Activated CD8-positive, alpha-beta memory T cell treated with anti-CD3 and anti-CD28 coated beads, Interleukin-2, amount 10 ng/mL, durations not matched to agents 7 days and 5 days (primary cell): ENCODE measurements around the gene RHOF. TPM values are rescaled to one million over a fixed set of nuclear protein-coding genes. Genes with fewer than 3 reads are reported as not detected.
"Not testable (repeated sequence)": the region's sequence is repeated elsewhere in the genome, so short reads cannot be mapped to it uniquely, and the experiment has no call there.

Source experiments
- ATAC-seq: fragments of 150-1000 bp; cut with Tn5 transposase; one replicate; pipeline ENCODE4 v1.10.0; 2021; ENCODE audit warnings: moderate library complexity
- CTCF ChIA-PET: fragments of 350-600 bp; sonication (Branson Sonifier 250); formaldehyde crosslinking; loops from one replicate; lab custom pipeline; 2021; ENCODE audit warnings: antibody characterized with exemption; lab: Charles Lee
- DNase-seq: peaks from one replicate; pipeline ENCODE4 v3.0.0-alpha.2; 2020
- H3K27ac Mint-ChIP-seq: one replicate; pipeline ENCODE4 v1.8.0; 2021; ENCODE audit warnings: mild to moderate bottlenecking, mixed read lengths
- H3K27me3 Mint-ChIP-seq: one replicate; pipeline ENCODE4 v1.8.0; 2021; ENCODE audit warnings: mixed read lengths
- H3K36me3 Mint-ChIP-seq: one replicate; pipeline ENCODE4 v1.8.0; 2021; ENCODE audit warnings: mild to moderate bottlenecking, mixed read lengths
- H3K4me1 Mint-ChIP-seq: one replicate; pipeline ENCODE4 v1.8.0; 2021; ENCODE audit warnings: mixed read lengths
- H3K4me3 Mint-ChIP-seq: one replicate; pipeline ENCODE4 v1.8.0; 2021; ENCODE audit warnings: mild to moderate bottlenecking, moderate library complexity, mixed read lengths
- H3K9me3 Mint-ChIP-seq: one replicate; pipeline ENCODE4 v1.8.0; 2022; ENCODE audit warnings: low read depth, mixed read lengths
- total RNA-seq, 2 experiments: library from RNA; stranded (reverse); gene quantifications; one replicate each; pipeline ENCODE4 v1.2.3, GENCODE V29; 2021

The RHOF gene
- total RNA-seq, 2 experiments from 2014 or later, result 114 to 137 TPM

- CTCF ChIA-PET, result interaction anchor here (0.6 to 45.4 kb wide), 4 partner anchors 28 to 71 kb away, joined by 3 to 1678 read pairs (median 6); partner anchors contain the start of genes RHOF and SETD1B
- H3K4me3 Mint-ChIP-seq, result no peak overlapping the region
- ATAC-seq, result no peak
- H3K36me3 Mint-ChIP-seq, result no peaks in the 10 kb centered on the region
- DNase-seq, result no peak
- H3K4me1 Mint-ChIP-seq, result peaks cover 8% of the 10 kb centered on the region
- H3K9me3 Mint-ChIP-seq, result no peaks in the 10 kb centered on the region
- no peaks in the 10 kb centered on the region for H3K27me3 Mint-ChIP-seq
- no peak overlapping the region for H3K27ac Mint-ChIP-seq
Measured at GRCh38 chr12:121769297-121769830, 24.1 kb downstream of the RHOF start.

GRCh38 chr12:121767525-121768016 is 25.9 kb downstream of the RHOF start:
- no peak for ATAC-seq
- Mint-ChIP-seq H3K27ac (no peak overlapping the region), H3K9me3 (no peaks in the 10 kb centered on the region), H3K4me1 (peaks cover 1% of the 10 kb centered on the region), H3K36me3 (no peaks in the 10 kb centered on the region), H3K27me3 (no peaks in the 10 kb centered on the region), H3K4me3 (no peak overlapping the region)
- CTCF ChIA-PET, result interaction anchor here (1.4 to 45.4 kb wide), 2 partner anchors 10 to 30 kb away, joined by 3 to 1678 read pairs; partner anchors contain the start of genes RHOF and SETD1B
- DNase-seq, result no peak

- no peak overlapping the region for H3K4me3 Mint-ChIP-seq
Measured at GRCh38 chr12:121766290-121767039, 27.0 kb downstream of the RHOF start.

DNA sequence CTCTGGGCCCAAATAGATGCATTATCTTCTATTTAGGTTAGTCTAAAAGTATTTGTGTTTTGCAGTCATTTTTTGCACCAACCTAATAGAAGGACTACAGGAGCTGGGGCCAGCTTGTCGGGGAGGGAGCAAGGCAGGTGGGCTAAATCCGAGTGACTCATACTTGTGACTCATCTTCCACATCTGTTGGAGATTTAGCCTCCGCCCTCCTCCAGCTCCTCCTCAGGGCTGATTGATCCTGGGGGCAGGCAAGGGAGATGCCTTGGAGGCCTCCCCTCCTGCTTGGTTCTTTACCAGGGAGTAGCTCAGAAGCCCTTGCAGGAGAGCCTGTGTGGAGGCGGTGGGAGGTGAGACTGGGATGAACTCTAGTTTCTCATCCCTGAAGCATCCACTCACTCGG is 27.9 kb downstream of the RHOF start:
- ATAC-seq (no peak), DNase-seq (no peak)
- H3K27me3 Mint-ChIP-seq, result no peaks in the 10 kb centered on the region
- CTCF ChIA-PET, result interaction anchor here (0.9 to 45.4 kb wide), 3 partner anchors 10 to 68 kb away, joined by 3 to 1678 read pairs (median 5); partner anchors contain the start of genes RHOF and SETD1B
- H3K9me3 Mint-ChIP-seq, result no peaks in the 10 kb centered on the region
- no peak overlapping the region for H3K4me3 Mint-ChIP-seq
- H3K4me1 Mint-ChIP-seq, result no peaks in the 10 kb centered on the region
- no peak overlapping the region for H3K27ac Mint-ChIP-seq
- no peaks in the 10 kb centered on the region for H3K36me3 Mint-ChIP-seq

More at GRCh38 chr12:121766290-121767039, 27.0 kb downstream of the RHOF start:
- Mint-ChIP-seq H3K36me3 (no peaks in the 10 kb centered on the region), H3K9me3 (no peaks in the 10 kb centered on the region), H3K4me1 (no peaks in the 10 kb centered on the region), H3K27ac (no peak overlapping the region), H3K27me3 (no peaks in the 10 kb centered on the region)
- DNase-seq (no peak), ATAC-seq (no peak)
- CTCF ChIA-PET, result interaction anchor here (0.5 to 45.4 kb wide), 4 partner anchors 9 to 135 kb away, joined by 3 to 1678 read pairs (median 3); partner anchors contain the start of genes RHOF and SETD1B

DNA sequence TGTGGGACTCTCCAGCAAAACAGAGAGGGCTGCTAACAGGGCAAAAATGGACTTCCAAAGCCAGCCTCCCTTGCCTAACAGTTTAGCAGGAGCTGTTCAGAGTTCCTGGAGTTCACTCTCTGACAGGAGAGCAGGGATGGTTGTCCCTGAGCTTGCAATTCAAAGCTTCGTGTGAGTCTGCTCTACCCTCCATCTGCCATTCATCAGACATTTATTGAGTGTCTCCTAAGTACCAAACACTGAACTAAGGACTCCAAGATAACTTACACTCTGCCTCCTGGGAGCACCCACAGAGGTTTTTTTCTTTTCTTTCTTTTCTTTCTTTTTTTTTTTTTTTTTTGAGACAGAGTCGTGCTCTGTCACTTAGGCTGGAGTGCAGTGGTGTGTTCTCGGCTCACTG is 28.7 kb downstream of the RHOF start:
- no peaks in the 10 kb centered on the region for H3K9me3 Mint-ChIP-seq
- ATAC-seq (no peak), DNase-seq (no peak)
- H3K4me1 Mint-ChIP-seq, result no peaks in the 10 kb centered on the region
- H3K4me3 Mint-ChIP-seq, result no peak overlapping the region
- H3K27ac Mint-ChIP-seq, result no peak overlapping the region
- no peaks in the 10 kb centered on the region for H3K36me3 Mint-ChIP-seq
- CTCF ChIA-PET, result interaction anchor here (0.9 to 45.4 kb wide), 3 partner anchors 10 to 33 kb away, joined by 3 to 1678 read pairs (median 3); partner anchors contain the start of genes RHOF and SETD1B
- no peaks in the 10 kb centered on the region for H3K27me3 Mint-ChIP-seq

GRCh38 chr12:121762269-121762668 is 31.2 kb downstream of the RHOF start:
- ATAC-seq, result no peak
- H3K27me3 Mint-ChIP-seq, result no peaks in the 10 kb centered on the region
- CTCF ChIA-PET, result interaction anchor here (45.4 kb wide), 1 partner anchor 35 kb away, joined by 1678 read pairs; the partner anchor contains the start of genes RHOF and SETD1B
- H3K36me3 Mint-ChIP-seq, result no peaks in the 10 kb centered on the region
- H3K4me3 Mint-ChIP-seq, result no peak overlapping the region
- no peak overlapping the region for H3K27ac Mint-ChIP-seq
- H3K9me3 Mint-ChIP-seq, result no peaks in the 10 kb centered on the region
- DNase-seq, result no peak
- H3K4me1 Mint-ChIP-seq, result no peaks in the 10 kb centered on the region

DNA sequence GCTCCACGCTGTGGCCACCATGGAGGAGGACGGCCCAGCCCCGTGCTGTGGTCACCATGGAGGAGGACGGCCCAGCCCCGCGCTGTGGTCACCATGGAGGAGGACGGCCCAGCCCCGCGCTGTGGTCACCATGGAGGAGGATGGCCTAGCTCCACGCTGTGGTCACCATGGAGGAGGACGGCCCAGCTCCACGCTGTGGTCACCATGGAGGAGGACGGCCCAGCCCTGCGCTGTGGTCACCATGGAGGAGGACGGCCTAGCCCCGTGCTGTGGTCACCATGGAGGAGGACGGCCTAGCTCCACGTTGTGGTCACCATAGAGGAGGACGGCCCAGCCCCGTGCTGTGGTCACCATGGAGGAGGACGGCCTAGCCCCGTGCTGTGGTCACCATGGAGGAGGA is 35.0 kb downstream of the RHOF start:
- H3K4me1 Mint-ChIP-seq, result peaks cover 17% of the 10 kb centered on the region
- not testable (repeated sequence) for H3K27me3 Mint-ChIP-seq, H3K9me3 Mint-ChIP-seq, H3K27ac Mint-ChIP-seq, ATAC-seq, H3K4me3 Mint-ChIP-seq, DNase-seq, H3K36me3 Mint-ChIP-seq
- CTCF ChIA-PET, result interaction anchor here (1.4 kb wide), 1 partner anchor 61 kb away, joined by 3 read pairs; no protein-coding TSS in a partner anchor

DNA sequence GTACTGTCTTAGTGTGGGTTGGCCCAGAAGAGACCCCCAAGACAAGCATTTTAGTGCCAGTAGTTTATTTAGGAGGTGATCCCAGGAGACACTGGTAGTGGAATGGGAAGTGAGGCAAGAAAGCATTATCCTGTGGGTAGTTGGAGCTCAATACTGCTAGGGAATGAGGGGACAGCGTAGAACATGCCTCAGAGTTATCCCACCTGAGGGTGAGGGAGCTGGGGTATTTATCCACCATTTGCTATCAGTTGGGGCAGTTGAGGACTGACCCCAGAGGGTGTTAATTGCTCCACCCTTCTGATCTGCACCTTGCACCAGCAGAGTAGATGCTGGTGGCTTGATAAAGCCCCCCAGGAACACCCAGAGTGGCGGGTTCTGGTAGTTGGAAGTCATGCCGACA is 37.9 kb downstream of the RHOF start:
- CTCF ChIA-PET, result interaction anchor here (0.7 to 2.2 kb wide), 4 partner anchors 17 to 59 kb away, joined by 3 to 13 read pairs (median 8); partner anchors contain the start of gene RHOF
- Mint-ChIP-seq H3K27me3 (no peaks in the 10 kb centered on the region), H3K4me3 (no peak overlapping the region), H3K36me3 (no peaks in the 10 kb centered on the region), H3K9me3 (no peaks in the 10 kb centered on the region), H3K27ac (no peak overlapping the region), H3K4me1 (peaks cover 17% of the 10 kb centered on the region)
- no peak for DNase-seq
- ATAC-seq, result no peak

- no peaks in the 10 kb centered on the region for H3K9me3 Mint-ChIP-seq
- no peak overlapping the region for H3K4me3 Mint-ChIP-seq
- H3K36me3 Mint-ChIP-seq, result peaks cover 3% of the 10 kb centered on the region
- H3K4me1 Mint-ChIP-seq, result peaks cover 17% of the 10 kb centered on the region
- CTCF ChIA-PET, result interaction anchor here (1.4 to 2.2 kb wide), 2 partner anchors 10 to 18 kb away, joined by 3 to 13 read pairs; no protein-coding TSS in a partner anchor
- no peak for ATAC-seq
- no peak overlapping the region for H3K27ac Mint-ChIP-seq
- H3K27me3 Mint-ChIP-seq, result no peaks in the 10 kb centered on the region
- no peak for DNase-seq
Measured at GRCh38 chr12:121754836-121755235, 38.7 kb downstream of the RHOF start.

DNA sequence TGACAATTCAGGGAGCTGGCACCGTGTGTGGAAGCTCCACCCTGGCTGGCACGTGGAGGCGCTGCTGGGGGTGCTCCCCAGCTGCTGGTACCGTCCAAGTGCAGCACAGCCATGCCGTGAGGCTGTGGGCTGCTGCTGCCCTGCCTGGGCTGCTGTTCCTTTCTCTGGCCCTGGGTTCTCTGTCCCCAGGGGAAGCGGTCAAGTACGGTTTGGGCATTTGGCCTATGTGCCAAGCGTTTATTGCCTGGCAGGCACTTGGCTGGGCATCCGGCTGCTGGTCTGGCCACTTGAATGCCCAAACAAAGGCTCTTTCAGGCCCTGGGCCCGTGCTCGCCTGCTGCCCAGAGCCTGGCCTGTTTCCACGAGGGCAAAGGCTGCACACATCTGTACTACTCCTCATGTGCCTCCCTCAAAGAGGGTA is 39.6 kb downstream of the RHOF start:
- H3K27ac Mint-ChIP-seq, result no peak overlapping the region
- DNase-seq, result no peak
- CTCF ChIA-PET, result interaction anchor here (1.4 kb wide), 1 partner anchor 11 kb away, joined by 3 read pairs; no protein-coding TSS in a partner anchor
- H3K4me1 Mint-ChIP-seq, result peaks cover 17% of the 10 kb centered on the region
- ATAC-seq, result no peak
- peaks cover 5% of the 10 kb centered on the region for H3K36me3 Mint-ChIP-seq
- H3K4me3 Mint-ChIP-seq, result no peak overlapping the region
- no peaks in the 10 kb centered on the region for H3K9me3 Mint-ChIP-seq
- no peaks in the 10 kb centered on the region for H3K27me3 Mint-ChIP-seq

DNA sequence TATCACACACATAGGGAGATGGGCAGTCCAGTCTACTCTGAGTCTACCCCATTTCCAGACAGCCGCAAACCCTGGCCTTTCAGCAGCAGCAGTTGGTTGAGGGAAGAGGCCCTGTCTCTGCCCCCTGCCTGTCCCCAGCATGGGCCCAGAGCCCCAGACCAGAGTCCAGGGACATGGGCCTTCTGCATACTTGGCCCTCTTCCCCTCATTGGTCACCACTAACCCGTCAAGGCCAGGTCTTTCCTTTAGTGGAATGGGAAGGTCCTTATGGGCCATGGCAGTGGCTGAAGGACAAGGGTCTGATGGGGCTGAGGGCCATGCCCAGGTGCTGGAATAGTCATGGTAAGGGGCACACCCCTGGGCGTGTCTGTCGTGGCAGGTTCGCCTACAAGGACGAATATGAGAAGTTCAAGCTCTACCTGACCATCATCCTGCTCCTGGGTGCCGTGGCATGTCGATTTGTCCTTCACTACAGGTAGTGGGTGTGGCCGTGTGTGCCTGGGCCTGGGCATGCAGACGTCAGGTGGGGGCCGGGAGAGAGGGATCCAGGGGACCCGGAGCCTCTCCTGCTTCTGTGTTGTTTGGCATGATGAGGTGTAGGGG is 41.6 kb downstream of the RHOF start:
- Mint-ChIP-seq H3K4me3 (no peak overlapping the region), H3K9me3 (no peaks in the 10 kb centered on the region), H3K36me3 (peaks cover 5% of the 10 kb centered on the region), H3K27me3 (no peaks in the 10 kb centered on the region), H3K4me1 (peaks cover 13% of the 10 kb centered on the region), H3K27ac (no peak overlapping the region)
- DNase-seq (no peak), ATAC-seq (no peak)
- CTCF ChIA-PET, result no interaction called here

DNA sequence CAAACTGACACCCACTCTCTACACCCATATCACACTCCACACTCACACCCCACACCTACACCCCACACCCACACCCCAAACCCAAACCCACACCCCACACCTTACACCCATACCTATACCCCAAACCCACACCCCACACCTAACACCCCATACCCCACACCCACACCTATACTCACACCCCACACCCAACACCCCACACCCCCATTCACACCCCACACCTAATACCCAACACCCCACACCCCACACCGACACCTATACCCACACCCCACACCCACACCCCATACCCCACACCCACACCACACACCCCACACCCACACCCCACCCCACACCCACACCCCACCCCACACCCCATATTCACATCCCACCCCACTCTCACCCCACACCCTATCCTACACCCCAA is 42.5 kb downstream of the RHOF start:
- no peak for DNase-seq
- Mint-ChIP-seq H3K4me1 (peaks cover 5% of the 10 kb centered on the region), H3K27ac (no peak overlapping the region), H3K36me3 (peaks cover 5% of the 10 kb centered on the region), H3K27me3 (no peaks in the 10 kb centered on the region), H3K9me3 (no peaks in the 10 kb centered on the region), H3K4me3 (no peak overlapping the region)
- no peak for ATAC-seq
- CTCF ChIA-PET, result no interaction called here

GRCh38 chr12:121750507-121750955 is 43.0 kb downstream of the RHOF start:
- DNase-seq, result no peak
- ATAC-seq, result no peak
- H3K27me3 Mint-ChIP-seq, result no peaks in the 10 kb centered on the region
- H3K4me1 Mint-ChIP-seq, result peaks cover 2% of the 10 kb centered on the region
- CTCF ChIA-PET, result no interaction called here
- H3K36me3 Mint-ChIP-seq, result peaks cover 5% of the 10 kb centered on the region
- H3K4me3 Mint-ChIP-seq, result no peak overlapping the region
- no peak overlapping the region for H3K27ac Mint-ChIP-seq
- no peaks in the 10 kb centered on the region for H3K9me3 Mint-ChIP-seq
